SK-N-SH treated with all-trans-retinoic acid at 6 μM for 48 hours (cell line): ENCODE measurements around the gene MXRA7.

Experiments
- PATZ1 ChIP-seq: fragments of 250-450 bp; sonication (Bioruptor Pico); IDR thresholded peaks from 2 replicates; pipeline ENCODE4 v1.8.0; 2020; ENCODE audit warnings: mild to moderate bottlenecking, moderate library complexity, borderline replicate concordance
- POU6F1 ChIP-seq: fragments of 250-450 bp; sonication (Bioruptor Pico); IDR thresholded peaks from 2 replicates; pipeline ENCODE4 v1.8.0; 2021; ENCODE audit warnings: low read depth, mild to moderate bottlenecking, moderate library complexity, borderline replicate concordance
- PPARA ChIP-seq: fragments of 250-450 bp; sonication (Bioruptor Pico); IDR thresholded peaks from 2 replicates; pipeline ENCODE4 v1.5.0; 2020; ENCODE audit warnings: mild to moderate bottlenecking, borderline replicate concordance
- RARB ChIP-seq: fragments of 250-450 bp; sonication (Bioruptor Pico); IDR thresholded peaks from 2 replicates; pipeline ENCODE4 v1.8.0; 2021; ENCODE audit warnings: mild to moderate bottlenecking, moderate library complexity
- ZC3H10 ChIP-seq: fragments of 250-450 bp; sonication (Bioruptor Pico); IDR thresholded peaks from 2 replicates; pipeline ENCODE4 v1.5.1; 2021; ENCODE audit warnings: mild to moderate bottlenecking, moderate library complexity
- ZFP30 ChIP-seq: fragments of 450-650 bp; formaldehyde crosslinking; IDR thresholded peaks from 2 replicates; pipeline ENCODE4 v1.5.0; 2022; ENCODE audit warnings: mild to moderate bottlenecking, moderate library complexity

- no peak for TF ChIP-seq RARB (CRISPR knock-in tag)
- no peak for TF ChIP-seq ZFP30
- no peak for TF ChIP-seq ZC3H10 (CRISPR knock-in tag)
- TF ChIP-seq PATZ1 (CRISPR knock-in tag), result no peak
- TF ChIP-seq POU6F1, result no peak
- TF ChIP-seq PPARA (CRISPR knock-in tag), result no peak
Measured at GRCh38 chr17:76716839-76717215, 6.1 kb upstream of the MXRA7 start.
